IMR-90 (cell line): ENCODE measurements around the gene P4HA1.

Experiments used
- CEBPB ChIP-seq: IDR thresholded peaks from 2 replicates; pipeline ENCODE4 v1.6.1; 2012; ENCODE audit warnings: low read depth, low read length, improper control_type of control experiment
- MAFK ChIP-seq: IDR thresholded peaks from 2 replicates; pipeline ENCODE4 v1.6.1; 2012; ENCODE audit warnings: low read depth, low read length, improper control_type of control experiment
- POLR2A ChIP-seq: IDR thresholded peaks from 2 replicates; pipeline ENCODE4 v1.6.1; 2012; ENCODE audit warnings: mild to moderate bottlenecking, low read depth, low read length
- RAD21 ChIP-seq: IDR thresholded peaks from 2 replicates; pipeline ENCODE4 v1.6.1; 2012; ENCODE audit warnings: low read length, improper control_type of control experiment
- RCOR1 ChIP-seq: IDR thresholded peaks from 2 replicates; pipeline ENCODE4 v1.6.1; 2012; ENCODE audit warnings: mild to moderate bottlenecking, low read length, improper control_type of control experiment; ENCODE audit not compliant: insufficient replicate concordance
- SMC3 ChIP-seq: fragments of 150-350 bp; IDR thresholded peaks from 2 replicates; pipeline ENCODE4 v1.6.1; 2016; ENCODE audit warnings: low read depth, mild to moderate bottlenecking, antibody characterized with exemption, low read length, moderate library complexity
- USF2 ChIP-seq: fragments of 150-350 bp; IDR thresholded peaks from 2 replicates; pipeline ENCODE4 v1.6.1; 2017; ENCODE audit warnings: mild to moderate bottlenecking, antibody characterized with exemption, low read length, low read depth
- TF ChIP-seq, protein P1 (sequence below): conservative IDR thresholded peaks from 2 replicates; pipeline ENCODE4 v1.5.1; 2012; ENCODE audit warnings: mild to moderate bottlenecking, low read depth, low read length, improper control_type of control experiment

DNA sequence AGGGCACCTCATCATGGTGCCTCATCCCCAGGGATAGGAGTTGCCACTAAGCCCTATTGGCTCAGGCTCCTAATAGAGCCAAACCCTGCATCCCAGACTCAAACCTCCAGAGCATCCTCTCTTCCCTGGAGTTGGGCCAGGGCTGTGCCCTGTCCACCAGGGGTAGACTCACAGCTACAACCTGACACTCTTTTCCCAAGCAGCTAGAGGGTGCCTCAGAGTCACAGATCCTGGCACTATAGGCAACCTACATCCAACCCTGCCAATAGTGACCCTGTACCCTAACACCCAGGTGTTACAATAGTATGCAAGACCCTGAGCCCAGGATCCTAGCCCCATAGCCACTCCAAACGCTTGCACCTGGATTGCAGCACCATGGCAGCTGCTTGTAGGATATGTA, 78.0 kb downstream of the P4HA1 start:
- TF ChIP-seq, protein P1, sequence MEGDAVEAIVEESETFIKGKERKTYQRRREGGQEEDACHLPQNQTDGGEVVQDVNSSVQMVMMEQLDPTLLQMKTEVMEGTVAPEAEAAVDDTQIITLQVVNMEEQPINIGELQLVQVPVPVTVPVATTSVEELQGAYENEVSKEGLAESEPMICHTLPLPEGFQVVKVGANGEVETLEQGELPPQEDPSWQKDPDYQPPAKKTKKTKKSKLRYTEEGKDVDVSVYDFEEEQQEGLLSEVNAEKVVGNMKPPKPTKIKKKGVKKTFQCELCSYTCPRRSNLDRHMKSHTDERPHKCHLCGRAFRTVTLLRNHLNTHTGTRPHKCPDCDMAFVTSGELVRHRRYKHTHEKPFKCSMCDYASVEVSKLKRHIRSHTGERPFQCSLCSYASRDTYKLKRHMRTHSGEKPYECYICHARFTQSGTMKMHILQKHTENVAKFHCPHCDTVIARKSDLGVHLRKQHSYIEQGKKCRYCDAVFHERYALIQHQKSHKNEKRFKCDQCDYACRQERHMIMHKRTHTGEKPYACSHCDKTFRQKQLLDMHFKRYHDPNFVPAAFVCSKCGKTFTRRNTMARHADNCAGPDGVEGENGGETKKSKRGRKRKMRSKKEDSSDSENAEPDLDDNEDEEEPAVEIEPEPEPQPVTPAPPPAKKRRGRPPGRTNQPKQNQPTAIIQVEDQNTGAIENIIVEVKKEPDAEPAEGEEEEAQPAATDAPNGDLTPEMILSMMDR = no peak
- TF ChIP-seq RAD21 = no peak
- no peak for TF ChIP-seq POLR2A
- TF ChIP-seq RCOR1 = no peak
- no peak for TF ChIP-seq USF2
- no peak for TF ChIP-seq SMC3
- no peak for TF ChIP-seq MAFK
- no peak for TF ChIP-seq CEBPB
